Ovary (tissue), 9 donors: Measurements from ENCODE around the gene IL23A. TPM values are rescaled to one million over a fixed set of nuclear protein-coding genes. Genes with fewer than 3 reads are reported as not detected.

Experiments used
- DNase-seq, 5 donors: peaks; one replicate each; pipeline ENCODE4 v3.0.0-alpha.2; 2019 to 2020
- H3K27ac ChIP-seq, 2 donors: fragments of 200-600 bp; one replicate each; pipeline versions ENCODE4 v1.5.1 to v1.8.0; 2019 to 2022
- H3K27me3 ChIP-seq: fragments of 200-600 bp; one replicate; pipeline ENCODE4 v1.8.0; 2022
- H3K36me3 ChIP-seq: fragments of 200-600 bp; sonication (generic); one replicate; pipeline ENCODE4 v1.5.1; 2019
- H3K4me1 ChIP-seq: one replicate; pipeline ENCODE4 v1.8.1; 2013; ENCODE audit warnings: mild to moderate bottlenecking, moderate library complexity; ENCODE audit not compliant: insufficient read depth
- H3K4me3 ChIP-seq: fragments of 200-600 bp; sonication (generic); one replicate; pipeline ENCODE4 v1.5.1; 2017
- H3K9me3 ChIP-seq, 2 donors: fragments of 200-600 bp in 1 of 2; sonication (generic) in 1 of 2; one replicate each; pipeline versions ENCODE4 v1.5.1 to v1.8.1; 2013 to 2019; ENCODE audit warnings: mild to moderate bottlenecking in 1 of 2, moderate library complexity in 1 of 2
- EP300 ChIP-seq: sonication (generic); formaldehyde crosslinking; IDR thresholded peaks from one replicate; pipeline ENCODE4 v1.6.1; 2017; ENCODE audit warnings: antibody characterized with exemption
- POLR2A ChIP-seq: fragments of 450-650 bp; IDR thresholded peaks from one replicate; pipeline ENCODE4 v1.6.1; 2017; ENCODE audit warnings: antibody characterized with exemption, mild to moderate bottlenecking, moderate library complexity
- WGBS, 3 donors: extraction: QIAGEN DNeasy Blood & Tissue Kit in 1 of 3; methylation state at CpG; one replicate each; pipeline versions ENCODE4 v1.1.5 to v1.1.7; 2013 to 2017; 5-methylcytosine and 5-hydroxymethylcytosine counted together
- intact Hi-C, 4 donors: fragments of 100-400 bp; cut with DNase I; formaldehyde crosslinking; loops; one replicate each; pipeline versions ENCODE4 v1.11.0 to v1.15.1; 2022 to 2023
- polyA plus RNA-seq, 2 donors: library from polyadenylated mRNA; stranded (reverse); fragments of 200-250 nt in 1 of 2; fragments of 350-450 nt in 1 of 2; fragmentation: Illumina TruSeq in 1 of 2; extraction: RNeasy Lipid Tissue Mini Kit (QIAGEN cat#74804) in 1 of 2; gene quantifications; one replicate each; pipeline ENCODE4 v1.2.3, GENCODE V29; 2013 to 2014
- total RNA-seq, 7 donors: library from RNA; depleted of rRNA in 2 of 7; stranded (reverse); fragments of >200 nt in 2 of 7; fragmentation: NEBNext Ultra II Directional in 3 of 7; extraction: Animal tissue kit (Norgen Biotek cat#: 25700) in 3 of 7; gene quantifications; one replicate each; pipeline versions ENCODE4 v1.1.0 to v1.2.4, GENCODE V29; 2016 to 2023
- TF ChIP-seq, protein P1 (sequence below), 3 donors: fragments of 450-650 bp in 2 of 3; fragments of 200-600 bp in 1 of 3; IDR thresholded peaks; one replicate each; pipeline versions ENCODE4 v1.5.1 to v1.8.0; 2016 to 2022; ENCODE audit warnings: antibody characterized with exemption in 3 of 3, mild to moderate bottlenecking in 1 of 3
- donor health status: DM: no; HTN: no; CAD: no; lungs with moderate emphysema.
- donor health status: DM: no; HTN: no; CAD: no.
- donor health status: Bipolar disorder and iron deficiency.
- donor health status: DM: yes; HTN: yes; CAD: no.
- donor health status: DM: no; HTN: no; CAD: no.
- donor health status: DM: yes; HTN: yes; CAD: no.

Gene IL23A
- total and polyA plus RNA-seq, 9 donors = 0.16 to 0.35 (median 0.23) TPM; not detected in 6

DNA sequence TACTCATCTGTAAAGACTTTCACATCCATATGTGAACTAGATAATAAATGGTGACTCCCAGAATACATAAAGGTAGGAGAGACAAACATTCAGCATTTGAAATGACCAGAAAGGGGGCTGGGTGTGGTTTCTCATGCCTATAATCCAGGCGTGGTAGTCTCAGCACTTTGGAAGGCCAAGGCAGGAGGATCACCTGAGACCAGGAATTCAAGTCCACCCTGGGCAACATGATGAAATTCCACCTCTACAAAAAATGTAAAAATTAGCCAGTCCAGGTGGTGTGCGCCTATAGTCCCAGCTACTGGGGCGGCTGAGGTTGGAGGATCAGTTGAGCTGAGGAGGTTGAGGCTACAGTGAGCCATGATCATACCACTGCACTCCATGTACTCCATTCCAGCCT lies 34.4 kb upstream of the IL23A start:
- Histone ChIP-seq H3K4me3 (no peak overlapping the region), H3K4me1 (peaks cover 6% of the 10 kb centered on the region), H3K27ac (no peak overlapping the region), H3K9me3 (no peaks in the 10 kb centered on the region), H3K27me3 (no peaks in the 10 kb centered on the region), H3K36me3 (no peaks in the 10 kb centered on the region)
- intact Hi-C loops = no loop called here
- DNase-seq = no peak
- TF ChIP-seq EP300 = no peak
- TF ChIP-seq, protein P1, sequence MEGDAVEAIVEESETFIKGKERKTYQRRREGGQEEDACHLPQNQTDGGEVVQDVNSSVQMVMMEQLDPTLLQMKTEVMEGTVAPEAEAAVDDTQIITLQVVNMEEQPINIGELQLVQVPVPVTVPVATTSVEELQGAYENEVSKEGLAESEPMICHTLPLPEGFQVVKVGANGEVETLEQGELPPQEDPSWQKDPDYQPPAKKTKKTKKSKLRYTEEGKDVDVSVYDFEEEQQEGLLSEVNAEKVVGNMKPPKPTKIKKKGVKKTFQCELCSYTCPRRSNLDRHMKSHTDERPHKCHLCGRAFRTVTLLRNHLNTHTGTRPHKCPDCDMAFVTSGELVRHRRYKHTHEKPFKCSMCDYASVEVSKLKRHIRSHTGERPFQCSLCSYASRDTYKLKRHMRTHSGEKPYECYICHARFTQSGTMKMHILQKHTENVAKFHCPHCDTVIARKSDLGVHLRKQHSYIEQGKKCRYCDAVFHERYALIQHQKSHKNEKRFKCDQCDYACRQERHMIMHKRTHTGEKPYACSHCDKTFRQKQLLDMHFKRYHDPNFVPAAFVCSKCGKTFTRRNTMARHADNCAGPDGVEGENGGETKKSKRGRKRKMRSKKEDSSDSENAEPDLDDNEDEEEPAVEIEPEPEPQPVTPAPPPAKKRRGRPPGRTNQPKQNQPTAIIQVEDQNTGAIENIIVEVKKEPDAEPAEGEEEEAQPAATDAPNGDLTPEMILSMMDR (IDR thresholded peaks at IDR 0.05) = no peak
- no peak for TF ChIP-seq POLR2A
- WGBS, 3 donors = 91 to 95% (median 93%) methylated on average over 3 of the region's 3 CpGs

DNA sequence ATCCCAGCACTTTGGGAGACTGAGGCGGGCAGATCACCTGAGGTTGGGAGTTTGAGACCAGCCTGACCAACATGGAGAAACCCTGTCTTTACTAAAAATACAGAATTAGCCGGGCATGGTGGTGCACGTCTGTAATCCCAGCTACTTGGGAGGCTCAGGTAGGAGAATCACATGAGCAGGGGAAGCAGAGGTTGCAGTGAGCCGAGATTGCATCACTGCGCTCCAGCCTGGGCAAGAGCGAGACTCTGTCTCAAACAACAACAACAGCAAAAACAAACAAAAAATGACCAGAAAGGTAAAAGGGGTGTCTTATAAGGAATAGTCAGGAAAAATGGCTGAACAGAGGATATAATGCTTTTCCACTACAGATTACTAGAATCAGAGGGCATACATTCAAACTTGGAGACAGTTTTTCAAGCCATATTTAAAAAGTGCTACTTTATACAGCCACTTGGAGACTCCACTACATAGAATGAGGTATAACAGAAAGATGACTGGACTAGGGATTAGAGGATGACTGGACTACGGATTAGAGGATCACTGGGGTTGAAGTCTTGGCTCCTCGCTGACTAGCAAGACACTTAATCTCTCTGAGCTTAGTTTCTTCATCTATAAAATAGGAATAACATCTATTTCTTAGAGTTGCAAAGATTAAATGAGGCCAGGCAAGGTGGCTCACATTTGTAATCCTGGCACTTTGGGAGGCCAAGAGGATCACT lies 33.7 kb upstream of the IL23A start:
- H3K36me3 ChIP-seq = no peaks in the 10 kb centered on the region
- H3K27me3 ChIP-seq = no peaks in the 10 kb centered on the region
- WGBS, 3 donors = 88 to 95% (median 89%) methylated on average over 8 of the region's 8 CpGs
- no peaks in the 10 kb centered on the region for H3K9me3 ChIP-seq
- intact Hi-C loops = no loop called here
- no peak overlapping the region for H3K4me3 ChIP-seq
- no peak for DNase-seq
- H3K27ac ChIP-seq = no peak overlapping the region
- peaks cover 6% of the 10 kb centered on the region for H3K4me1 ChIP-seq
- TF ChIP-seq EP300 (no peak), POLR2A (no peak)
- TF ChIP-seq, protein P1 (IDR thresholded peaks at IDR 0.05) = no peak

DNA sequence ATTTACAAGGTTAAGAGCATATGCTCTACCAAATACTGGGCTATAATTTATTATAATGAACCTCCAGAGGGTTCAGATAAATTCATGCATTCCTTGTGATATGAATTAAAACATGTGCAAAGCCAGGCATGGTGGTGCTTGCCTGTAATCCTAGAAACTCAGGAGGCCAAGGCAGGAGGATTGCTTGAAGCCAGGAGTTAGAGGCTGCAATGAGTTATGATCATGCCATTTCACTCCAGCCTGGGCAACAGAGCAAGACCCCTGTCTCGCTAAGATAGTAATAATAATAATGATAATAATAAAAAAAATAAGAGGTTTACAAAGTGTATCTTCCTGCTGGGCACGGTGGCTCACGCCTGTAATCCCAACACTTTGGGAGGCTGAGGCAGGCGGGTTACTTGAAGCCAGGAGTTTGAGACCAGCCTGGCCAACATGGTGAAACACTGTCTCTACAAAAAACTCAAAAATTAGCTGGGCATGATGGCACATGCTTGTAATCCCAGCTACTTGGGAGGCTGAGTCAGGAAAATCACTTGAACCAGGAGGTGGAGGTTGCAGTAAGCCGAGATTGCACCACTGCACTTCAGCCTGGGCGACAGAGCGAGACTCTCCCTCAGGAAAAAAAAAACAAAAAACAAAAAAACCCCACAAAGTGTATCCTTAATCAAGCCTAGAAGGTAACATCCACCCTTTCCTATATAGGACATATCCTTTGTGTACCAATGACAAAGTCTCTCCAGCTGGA lies 31.3 kb upstream of the IL23A start:
- TF ChIP-seq, protein P1 (IDR thresholded peaks at IDR 0.05) = no peak
- TF ChIP-seq EP300 (no peak), POLR2A (no peak)
- 92 to 95% (median 94%) methylated on average over 7 of the region's 7 CpGs for WGBS, 3 donors

DNA sequence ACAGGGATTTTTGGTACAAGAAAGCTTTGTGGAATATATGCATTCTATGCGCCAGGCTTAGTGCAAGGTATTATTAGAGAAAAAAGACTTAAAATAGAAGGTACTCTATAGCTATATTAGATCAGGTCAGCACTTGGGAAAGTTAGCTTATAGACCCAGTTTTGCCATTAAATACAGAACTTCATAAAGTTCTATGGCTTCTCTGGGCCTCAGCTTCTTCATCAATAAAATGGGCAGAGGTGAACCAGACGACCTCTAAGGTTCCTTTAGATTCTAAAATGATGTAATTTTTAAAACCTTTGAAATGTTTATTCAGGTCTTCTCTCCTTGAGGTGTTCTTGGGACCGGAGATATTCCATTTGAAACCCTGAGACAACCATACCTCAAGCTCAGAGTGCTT lies 30.0 kb upstream of the IL23A start:
- TF ChIP-seq, protein P1 (IDR thresholded peaks at IDR 0.05) = no peak
- TF ChIP-seq EP300 (no peak), POLR2A (no peak)
- Histone ChIP-seq H3K36me3 (no peaks in the 10 kb centered on the region), H3K4me3 (no peak overlapping the region), H3K9me3 (no peaks in the 10 kb centered on the region), H3K4me1 (no peaks in the 10 kb centered on the region), H3K27me3 (no peaks in the 10 kb centered on the region), H3K27ac (no peak overlapping the region)
- 89 to 95% (median 90%) methylated on average over 3 of the region's 3 CpGs for WGBS, 3 donors
- no peak for DNase-seq
- intact Hi-C loops = no loop called here

More for the DNA sequence above, 31.3 kb upstream of the IL23A start:
- no peaks in the 10 kb centered on the region for H3K4me1 ChIP-seq
- no peak for DNase-seq
- no peak overlapping the region for H3K27ac ChIP-seq
- intact Hi-C loops = no loop called here
- H3K9me3 ChIP-seq = no peaks in the 10 kb centered on the region
- H3K4me3 ChIP-seq = no peak overlapping the region
- H3K36me3 ChIP-seq = no peaks in the 10 kb centered on the region
- H3K27me3 ChIP-seq = no peaks in the 10 kb centered on the region
